NCI-H526 (cell line): Measurements from ENCODE around the gene CRB2.

Source experiments
- DNase-seq, 2 experiments: peaks; one replicate each; lab custom pipeline; 2025; lab: John Stamatoyannopoulos, UW

Gene CRB2

DNA sequence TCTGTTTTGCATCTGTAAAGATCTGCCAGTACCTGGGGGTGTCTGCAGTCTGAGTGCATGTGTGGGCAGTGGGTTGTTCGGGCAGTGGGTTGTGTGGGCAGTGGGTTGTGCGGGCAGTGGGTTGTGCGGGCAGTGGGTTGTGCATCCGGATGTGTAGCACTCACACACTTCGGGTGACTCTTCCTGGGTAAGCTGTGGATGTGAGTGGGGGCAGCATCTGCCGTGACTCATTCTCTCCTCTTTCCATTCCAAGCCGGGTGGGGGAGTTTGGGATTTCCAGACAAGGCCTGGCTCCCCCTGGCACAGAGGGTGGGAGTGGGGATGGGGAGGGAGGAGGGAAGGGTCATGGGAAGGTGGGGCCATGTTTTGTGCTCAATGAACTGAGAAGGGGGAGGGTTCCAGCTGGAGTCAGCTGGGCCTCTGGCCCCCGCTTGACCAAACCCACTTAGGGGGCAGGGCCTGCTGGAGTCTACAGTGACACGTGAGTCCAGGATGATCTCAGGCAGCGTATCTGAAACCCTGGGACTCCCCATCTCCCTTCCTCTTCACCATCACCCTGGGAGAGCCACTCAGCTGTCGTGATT lies 8.3 kb downstream of the CRB2 start:
- DNase-seq = no peak

DNA sequence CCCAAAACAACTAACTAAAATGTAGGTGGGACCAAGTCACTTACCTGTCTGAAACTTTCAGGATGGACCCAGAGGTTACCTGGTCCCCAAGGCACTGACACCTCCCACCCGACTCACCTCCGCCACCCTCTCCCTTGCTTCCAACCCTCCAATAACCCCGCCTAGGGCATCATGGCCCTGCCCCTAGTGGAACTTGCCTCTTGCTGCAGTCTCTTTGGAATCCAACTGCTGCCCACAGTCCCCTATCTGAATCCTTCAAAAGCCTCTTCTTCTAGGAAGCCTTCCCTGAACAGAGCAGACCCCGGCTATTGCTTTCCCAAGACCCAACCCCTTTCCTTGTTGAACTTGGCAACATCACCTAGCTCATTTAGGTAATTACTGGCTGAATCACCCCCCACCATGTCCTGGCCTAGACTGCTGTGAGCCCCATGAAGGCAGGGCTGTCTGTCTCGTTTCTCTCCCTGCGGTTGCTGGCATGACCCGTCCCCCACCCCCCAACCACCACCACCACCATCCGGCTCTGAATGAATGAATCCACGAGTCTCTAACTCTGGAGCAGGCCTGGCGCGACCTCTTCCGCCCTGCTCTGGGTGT lies 9.4 kb downstream of the CRB2 start:
- no peak for DNase-seq

DNA sequence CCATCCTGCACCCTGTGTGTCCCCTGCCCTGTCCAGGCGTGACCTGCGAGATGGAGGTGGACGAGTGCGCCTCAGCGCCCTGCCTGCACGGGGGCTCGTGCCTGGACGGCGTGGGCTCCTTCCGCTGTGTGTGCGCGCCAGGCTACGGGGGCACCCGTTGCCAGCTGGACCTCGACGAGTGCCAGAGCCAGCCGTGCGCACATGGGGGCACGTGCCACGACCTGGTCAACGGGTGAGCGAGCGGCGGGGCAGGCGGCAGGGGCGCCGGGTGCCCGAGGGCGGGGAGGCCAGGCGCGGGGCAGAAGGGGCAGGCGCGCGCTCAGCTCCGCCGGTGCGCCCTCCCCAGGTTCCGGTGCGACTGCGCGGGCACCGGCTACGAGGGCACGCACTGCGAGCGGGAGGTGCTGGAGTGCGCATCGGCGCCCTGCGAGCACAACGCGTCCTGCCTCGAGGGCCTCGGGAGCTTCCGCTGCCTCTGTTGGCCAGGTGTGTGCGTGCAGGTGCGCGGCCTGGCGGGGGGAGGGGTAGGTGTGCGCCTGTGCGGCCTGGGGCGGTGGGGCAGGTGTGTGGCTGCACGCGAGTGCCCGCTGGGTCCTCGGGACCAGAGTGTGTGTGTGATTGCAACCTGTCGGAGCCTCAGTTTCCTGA lies 10.0 kb downstream of the CRB2 start:
- DNase-seq = peak in 1 of 2 experiments; percentile 27

DNA sequence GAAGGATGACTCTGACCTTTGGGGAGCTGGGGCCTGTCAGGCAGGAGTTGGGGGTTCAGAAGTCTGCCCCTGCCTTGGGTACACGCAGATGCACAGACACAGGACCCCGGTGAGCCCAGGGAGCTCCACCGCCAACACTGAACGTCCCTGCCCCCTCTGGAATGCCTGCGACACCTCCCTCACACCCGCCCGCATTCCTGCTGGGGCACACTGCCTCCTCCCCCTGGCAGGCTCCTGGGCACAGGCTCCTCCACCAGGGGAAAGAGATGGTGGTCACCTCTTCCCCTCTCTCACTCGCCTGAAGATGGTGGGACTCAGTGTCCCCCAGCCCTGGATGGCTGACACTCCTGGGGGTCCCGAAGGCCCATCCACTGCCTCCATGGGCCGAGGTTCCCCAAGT lies 12.0 kb downstream of the CRB2 start:
- no peak for DNase-seq

DNA sequence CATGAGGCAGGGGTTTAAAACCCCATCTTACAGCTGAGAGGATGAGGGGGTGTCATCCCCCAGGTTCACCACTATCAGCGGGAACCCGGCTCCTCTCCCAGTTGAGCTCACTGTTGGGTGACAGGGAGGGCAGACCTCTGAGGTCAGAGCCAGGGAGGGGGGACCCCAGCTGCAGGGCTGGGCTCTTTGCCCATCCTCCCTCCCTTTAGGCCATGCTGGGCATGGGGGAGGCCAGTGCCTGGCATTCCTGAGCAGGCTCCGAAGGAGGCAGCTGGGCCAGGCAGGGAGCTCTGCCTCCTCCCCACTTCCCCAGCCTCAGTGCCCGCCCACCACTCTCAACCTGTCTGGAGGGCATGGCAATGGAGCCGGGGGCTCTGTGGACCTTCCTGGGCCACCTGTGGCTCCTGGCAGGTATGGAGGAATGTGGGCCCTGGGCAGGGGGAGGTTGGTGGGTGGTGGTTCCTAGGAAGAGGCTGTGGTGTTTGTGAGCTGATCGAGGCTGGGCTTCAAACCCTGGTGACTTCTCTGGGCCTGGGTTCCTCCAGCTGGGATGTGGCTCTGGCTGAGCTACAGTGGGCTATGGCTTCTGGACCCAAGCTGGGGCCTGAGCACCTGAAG lies 12.6 kb downstream of the CRB2 start:
- DNase-seq = no peak

DNA sequence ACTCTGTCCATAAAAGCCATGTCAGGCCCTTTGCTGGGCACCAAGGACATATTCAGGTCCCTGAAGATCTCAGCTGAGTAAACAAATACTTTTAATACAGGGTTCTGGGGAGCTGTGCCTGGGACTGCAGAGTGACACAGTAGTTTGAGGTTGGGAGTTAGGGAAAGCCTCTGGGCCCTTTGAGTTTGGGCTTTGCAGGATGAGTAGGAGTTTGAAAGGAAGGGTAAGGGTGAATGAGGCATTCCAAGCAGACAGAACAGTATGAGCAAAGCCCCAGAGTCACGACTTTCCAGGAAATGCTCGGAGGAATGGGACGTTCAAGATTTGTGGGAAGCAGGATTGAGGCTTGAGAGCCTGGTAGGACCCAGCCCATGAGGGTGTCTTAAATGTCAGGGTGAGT lies 13.3 kb downstream of the CRB2 start:
- no peak for DNase-seq

DNA sequence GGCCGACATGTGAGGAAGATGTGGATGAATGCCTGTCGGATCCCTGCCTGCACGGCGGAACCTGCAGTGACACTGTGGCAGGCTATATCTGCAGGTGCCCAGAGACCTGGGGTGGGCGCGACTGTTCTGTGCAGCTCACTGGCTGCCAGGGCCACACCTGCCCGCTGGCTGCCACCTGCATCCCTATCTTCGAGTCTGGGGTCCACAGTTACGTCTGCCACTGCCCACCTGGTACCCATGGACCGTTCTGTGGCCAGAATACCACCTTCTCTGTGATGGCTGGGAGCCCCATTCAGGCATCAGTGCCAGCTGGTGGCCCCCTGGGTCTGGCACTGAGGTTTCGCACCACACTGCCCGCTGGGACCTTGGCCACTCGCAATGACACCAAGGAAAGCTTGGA lies 14.1 kb downstream of the CRB2 start:
- DNase-seq = no peak

DNA sequence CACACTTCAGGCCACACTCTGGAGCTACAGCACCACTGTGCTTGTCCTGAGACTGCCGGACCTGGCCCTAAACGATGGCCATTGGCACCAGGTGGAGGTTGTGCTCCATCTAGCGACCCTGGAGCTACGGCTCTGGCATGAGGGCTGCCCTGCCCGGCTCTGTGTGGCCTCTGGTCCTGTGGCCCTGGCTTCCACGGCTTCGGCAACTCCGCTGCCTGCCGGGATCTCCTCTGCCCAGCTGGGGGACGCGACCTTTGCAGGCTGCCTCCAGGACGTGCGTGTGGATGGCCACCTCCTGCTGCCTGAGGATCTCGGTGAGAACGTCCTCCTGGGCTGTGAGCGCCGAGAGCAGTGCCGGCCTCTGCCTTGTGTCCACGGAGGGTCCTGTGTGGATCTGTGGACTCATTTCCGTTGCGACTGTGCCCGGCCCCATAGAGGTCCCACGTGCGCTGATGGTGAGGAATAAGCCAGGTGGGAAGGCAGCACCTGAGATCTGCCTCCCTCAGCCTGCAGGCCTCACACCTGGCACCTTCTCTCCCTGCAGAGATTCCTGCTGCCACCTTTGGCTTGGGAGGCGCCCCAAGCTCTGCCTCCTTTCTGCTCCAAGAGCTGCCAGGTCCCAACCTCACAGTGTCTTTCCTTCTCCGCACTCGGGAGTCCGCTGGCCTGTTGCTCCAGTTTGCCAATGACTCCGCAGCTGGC lies 14.7 kb downstream of the CRB2 start:
- DNase-seq = no peak

DNA sequence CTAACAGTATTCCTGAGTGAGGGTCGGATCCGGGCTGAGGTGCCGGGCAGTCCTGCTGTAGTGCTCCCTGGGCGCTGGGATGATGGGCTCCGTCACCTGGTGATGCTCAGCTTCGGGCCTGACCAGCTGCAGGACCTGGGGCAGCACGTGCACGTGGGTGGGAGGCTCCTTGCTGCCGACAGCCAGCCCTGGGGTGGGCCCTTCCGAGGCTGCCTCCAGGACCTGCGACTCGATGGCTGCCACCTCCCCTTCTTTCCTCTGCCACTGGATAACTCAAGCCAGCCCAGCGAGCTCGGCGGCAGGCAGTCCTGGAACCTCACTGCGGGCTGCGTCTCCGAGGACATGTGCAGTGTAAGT lies 15.2 kb downstream of the CRB2 start:
- DNase-seq = no peak

DNA sequence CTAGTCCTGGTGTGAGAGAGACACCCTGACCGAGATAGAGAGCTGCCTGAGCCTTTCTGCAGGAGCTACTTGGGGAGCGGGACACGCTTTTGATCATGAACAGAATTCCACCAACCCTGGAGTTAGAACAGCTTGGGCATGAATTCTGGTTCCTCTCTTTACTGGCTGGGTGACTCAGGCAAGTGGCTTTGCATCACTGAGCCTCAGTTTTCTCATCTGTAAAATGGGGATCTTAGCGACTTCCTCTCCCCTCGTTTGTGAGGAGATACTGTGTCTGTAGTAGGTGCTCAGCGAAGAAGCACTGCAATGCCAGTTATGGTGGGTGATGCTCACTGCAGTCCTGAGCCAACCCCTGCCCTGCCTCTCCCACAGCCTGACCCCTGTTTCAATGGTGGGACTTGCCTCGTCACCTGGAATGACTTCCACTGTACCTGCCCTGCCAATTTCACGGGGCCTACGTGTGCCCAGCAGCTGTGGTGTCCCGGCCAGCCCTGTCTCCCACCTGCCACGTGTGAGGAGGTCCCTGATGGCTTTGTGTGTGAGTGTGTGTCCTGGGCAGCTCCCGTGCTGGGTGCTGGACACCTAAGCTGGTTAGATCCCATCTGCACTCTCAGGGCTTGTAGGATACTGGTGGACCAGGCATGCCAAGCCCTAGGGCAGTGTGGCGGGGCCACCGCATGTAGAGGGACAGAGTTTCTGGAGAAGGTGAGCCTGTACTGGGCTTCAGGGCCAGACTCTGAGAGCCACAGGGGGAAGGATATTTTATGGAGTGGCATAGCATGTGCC lies 16.0 kb downstream of the CRB2 start:
- no peak for DNase-seq

DNA sequence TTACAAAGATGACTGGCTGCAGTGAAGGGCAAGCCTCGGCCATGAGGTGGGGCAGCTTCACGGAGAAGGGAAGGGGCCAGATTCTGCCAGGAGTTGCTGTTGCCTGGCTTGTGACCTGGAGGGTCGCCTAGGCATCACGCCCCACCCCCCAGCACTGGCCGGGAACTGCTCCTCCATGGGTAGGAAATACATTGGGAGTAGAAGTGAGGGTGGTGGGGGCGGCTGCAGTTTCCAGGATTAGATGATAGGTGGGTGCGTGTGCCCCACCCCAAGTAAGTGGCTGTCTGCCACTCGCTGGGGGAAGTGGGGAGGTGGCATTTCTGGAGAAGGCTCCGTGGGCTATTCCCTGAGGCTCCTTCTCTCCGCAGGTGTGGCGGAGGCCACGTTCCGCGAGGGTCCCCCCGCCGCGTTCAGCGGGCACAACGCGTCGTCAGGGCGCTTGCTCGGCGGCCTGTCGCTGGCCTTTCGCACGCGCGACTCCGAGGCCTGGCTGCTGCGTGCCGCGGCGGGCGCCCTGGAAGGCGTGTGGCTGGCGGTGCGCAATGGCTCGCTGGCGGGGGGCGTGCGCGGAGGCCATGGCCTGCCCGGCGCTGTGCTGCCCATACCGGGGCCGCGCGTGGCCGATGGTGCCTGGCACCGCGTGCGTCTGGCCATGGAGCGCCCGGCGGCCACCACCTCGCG lies 16.9 kb downstream of the CRB2 start:
- DNase-seq = no peak

DNA sequence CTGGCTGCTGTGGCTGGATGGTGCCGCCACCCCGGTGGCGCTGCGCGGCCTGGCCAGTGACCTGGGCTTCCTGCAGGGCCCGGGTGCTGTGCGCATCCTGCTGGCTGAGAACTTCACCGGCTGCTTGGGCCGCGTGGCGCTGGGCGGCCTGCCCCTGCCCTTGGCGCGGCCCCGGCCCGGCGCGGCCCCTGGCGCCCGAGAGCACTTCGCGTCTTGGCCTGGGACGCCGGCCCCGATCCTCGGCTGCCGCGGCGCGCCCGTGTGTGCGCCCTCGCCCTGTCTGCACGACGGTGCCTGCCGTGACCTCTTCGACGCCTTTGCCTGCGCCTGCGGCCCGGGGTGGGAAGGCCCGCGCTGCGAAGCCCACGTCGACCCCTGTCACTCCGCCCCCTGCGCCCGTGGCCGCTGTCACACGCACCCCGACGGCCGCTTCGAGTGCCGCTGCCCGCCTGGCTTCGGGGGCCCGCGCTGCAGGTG lies 17.5 kb downstream of the CRB2 start:
- DNase-seq = no peak

DNA sequence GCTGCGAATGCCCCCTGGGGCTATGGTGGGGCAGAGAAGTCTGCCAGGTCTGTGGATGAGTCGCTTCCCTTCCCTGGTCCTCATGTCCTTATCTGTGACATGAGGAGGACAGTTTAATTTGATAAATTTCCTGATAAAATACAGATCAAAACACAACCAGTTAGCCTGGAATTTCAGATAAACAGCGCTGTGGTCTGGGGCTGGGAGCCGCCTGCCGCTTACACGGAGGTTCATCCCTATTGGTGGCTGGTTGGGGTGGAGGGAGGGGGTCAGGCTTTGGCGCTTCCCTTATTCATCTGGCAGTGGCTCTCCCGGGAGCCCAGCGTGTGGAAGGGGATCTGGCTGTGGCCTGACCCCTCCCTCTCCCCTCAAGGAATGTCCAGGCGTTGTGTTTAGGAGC lies 17.9 kb downstream of the CRB2 start:
- no peak for DNase-seq

DNA sequence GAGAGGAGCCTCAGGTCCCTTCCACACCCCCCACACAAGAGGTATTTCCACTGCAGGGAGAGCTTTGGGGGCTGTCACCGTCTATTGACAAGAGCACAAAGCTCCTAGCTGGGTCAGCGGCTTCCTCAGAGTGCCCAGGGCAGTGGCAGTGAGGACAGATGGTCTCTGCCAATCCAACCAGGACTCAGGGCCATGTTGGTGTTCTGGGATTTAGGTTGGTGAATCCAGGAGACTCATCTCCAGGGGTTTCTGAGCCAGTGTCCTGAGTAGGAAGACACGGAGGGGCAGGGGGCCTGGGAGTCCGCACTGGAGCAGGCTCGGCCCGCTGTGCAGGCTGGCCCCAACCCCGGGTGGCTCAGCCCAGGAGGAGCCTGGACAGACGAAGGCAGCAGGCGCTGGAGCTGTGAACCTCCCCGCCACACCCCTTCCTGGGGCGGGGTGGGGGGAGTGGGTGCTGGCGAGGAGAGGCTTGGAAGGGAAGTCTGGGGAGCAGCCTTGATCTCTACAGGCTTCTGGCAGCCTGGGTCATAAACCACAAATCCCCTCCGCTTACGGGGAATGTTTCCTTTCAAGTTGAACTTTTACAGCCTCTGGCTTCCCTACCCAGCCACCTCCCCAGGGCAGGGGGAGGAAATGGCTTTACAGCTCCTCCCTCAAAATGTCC lies 19.6 kb downstream of the CRB2 start:
- DNase-seq = no peak

DNA sequence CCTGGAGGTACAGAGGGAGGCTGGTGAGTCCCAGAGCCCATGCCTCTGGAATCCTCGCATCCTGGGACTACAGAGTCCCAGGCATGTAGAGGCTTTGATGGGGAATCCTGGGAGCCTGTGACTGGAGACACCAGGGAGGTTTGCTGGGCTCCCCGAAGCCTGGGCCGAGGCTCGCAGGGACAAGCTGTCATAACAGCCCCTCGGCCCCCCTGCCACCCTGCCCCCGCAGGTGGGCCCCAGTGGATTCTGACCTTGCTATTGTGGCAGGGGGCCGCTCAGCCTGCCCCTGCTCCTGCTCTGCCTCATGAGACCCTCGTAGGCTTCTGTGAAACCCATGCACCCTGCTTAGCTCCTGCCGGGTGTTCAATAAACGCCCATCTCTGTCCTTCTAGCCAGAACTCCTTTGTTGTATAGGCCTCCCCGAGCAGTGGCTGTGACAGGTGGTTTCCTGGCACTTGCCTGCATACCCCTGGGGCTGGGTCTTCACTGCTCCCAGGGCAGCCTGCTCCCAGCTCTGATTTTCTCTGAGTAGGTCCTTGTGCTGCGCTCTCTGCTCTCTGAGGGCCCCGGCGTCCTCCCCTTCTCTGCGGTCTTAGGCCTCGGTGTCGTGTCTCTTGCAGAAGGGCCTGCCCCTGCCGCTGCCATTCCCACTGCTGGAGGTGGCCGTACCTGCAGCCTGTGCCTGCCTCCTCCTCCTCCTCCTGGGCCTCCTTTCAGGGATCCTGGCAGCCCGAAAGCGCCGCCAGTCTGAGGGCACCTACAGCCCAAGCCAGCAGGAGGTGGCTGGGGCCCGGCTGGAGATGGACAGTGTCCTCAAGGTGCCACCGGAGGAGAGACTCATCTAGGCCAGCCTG lies 20.4 kb downstream of the CRB2 start:
- DNase-seq = no peak

DNA sequence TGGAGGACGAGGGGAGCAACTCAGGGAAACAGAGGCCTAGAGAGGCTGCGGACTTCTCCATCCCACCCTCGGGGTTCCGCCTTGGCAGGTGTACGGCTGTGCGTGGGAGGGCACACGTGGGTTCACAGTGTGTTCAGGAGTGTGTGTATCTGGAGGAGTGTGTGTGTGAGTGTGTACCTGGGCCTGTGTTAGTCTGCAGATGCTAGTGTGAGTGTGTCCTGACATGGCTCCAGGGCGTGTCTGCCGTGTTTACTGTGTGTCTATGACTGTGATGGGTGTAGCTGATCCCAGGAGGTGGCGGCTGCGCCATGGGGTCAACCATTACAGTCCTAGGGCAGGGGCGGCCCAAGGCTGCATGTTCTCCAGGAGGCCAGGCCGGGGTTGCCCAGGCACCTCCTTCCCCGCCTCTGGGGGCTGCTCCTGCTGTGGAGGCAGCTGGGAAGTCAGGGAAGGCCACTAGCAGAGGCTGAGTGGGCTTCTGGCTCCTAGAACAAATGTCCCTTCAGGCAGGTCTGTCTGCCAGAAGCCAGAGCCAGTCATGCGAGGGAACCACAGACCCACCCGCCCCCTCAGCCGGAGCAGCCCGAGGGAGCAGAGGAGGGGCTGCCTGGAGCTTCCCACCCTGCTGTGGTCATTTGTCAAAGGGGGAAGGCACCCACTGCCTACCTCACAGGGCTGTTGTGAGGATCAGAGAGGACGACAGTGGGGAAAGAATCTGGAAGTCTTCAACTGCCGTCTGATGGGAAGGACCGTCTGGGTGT lies 21.4 kb downstream of the CRB2 start:
- no peak for DNase-seq

DNA sequence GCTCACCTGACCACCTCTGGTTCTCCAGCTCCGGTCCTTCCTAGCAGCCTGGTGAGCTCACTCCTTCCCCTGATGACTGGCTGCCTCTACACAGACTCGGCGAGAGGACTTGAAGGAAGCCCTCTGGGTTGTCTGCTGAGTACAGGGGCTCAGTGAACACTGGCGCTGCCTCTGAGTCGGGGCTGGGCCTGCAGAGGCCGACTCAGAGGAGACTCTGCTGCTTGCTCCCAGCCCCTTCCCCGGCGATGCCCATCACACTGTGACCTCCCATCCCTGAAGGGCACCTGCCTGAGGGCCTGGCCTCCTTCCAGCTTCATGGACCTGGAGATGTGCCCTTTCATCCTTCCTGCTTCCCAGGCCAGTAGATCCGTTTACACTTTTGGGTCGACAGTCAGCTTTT lies 22.0 kb downstream of the CRB2 start:
- no peak for DNase-seq

DNA sequence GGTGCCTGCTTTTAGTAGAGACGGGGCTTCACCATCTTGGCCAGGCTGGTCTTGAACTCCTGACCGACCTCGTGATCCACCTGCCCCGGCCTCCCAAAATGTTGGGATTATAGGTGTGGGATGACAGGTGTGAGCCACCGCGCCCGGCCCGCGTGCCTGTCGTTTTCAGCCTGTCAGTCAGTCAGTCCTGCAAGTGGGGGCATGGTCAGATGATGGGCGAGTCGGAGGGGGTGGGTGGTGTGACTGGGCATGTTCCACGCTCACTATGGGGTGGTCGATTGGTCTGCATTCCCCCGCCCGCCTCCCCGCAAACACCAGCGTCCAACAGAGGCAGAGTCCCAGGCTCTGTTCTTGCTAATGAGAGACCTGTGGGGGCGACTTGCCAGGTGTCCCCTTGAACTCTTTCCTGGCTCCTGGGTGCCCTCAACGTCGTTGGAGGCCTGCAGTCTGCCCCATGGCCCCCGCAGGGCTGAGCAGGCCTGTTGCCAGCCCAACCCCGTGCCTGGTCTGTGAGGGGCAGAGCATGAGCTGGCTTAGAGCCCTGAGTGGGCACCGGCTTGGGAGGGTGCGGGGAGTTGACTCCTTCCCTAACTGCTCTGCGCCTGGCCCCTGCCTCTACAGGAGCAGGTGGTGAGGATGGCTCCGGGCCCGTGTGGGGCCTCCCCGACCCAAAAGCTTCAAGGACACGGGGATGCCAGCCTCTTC lies 23.1 kb downstream of the CRB2 start:
- no peak for DNase-seq
